G401 (cell line): ENCODE measurements around the gene CAPRIN2. TPM values are rescaled to one million over a fixed set of nuclear protein-coding genes. Genes with fewer than 3 reads are reported as not detected.
A peak's percentile ranks its signal among the peaks of the same experiment; 100 is the strongest.

ENCODE experiments used
- DNase-seq: peaks from one replicate; pipeline ENCODE4 v3.0.0-alpha.2; 2015; ENCODE audit warnings: low spot score
- in situ Hi-C: cut with HindIII; loops from 2 replicates; pipeline ENCODE4 v1.10.0; 2016; ENCODE audit warnings: low sequenced_read_pairs, mixed read lengths
- total RNA-seq: library from RNA; depleted of rRNA; stranded (reverse); fragments of >200 nt; shearing (Covaris generic); gene quantifications from 2 replicates; pipeline ENCODE4 v1.2.3, GENCODE V29; 2014

CAPRIN2 gene
- total RNA-seq, 1 experiment from 2014 or later = 18.0 TPM

DNA sequence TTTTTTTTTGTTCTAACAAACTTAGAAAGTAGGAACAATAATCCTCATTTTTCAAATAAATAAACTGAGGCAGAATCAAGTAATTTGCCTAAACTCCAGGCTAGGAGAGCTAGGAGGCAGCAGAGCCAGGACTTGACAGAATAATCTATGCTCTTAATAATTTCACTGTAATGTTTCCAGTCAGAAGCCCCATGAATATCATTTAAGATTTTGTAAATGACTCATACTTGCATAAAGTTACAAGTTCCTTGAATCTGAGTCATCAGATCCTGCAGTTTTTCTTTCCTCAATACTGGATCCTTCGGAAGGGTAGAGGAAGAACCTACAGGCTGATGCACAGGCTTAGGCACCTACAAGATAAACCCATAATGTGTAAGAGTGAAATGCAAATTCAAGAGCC, 29.0 kb downstream of the CAPRIN2 start:
- DNase-seq = no peak
- in situ Hi-C loops = no loop called here

DNA sequence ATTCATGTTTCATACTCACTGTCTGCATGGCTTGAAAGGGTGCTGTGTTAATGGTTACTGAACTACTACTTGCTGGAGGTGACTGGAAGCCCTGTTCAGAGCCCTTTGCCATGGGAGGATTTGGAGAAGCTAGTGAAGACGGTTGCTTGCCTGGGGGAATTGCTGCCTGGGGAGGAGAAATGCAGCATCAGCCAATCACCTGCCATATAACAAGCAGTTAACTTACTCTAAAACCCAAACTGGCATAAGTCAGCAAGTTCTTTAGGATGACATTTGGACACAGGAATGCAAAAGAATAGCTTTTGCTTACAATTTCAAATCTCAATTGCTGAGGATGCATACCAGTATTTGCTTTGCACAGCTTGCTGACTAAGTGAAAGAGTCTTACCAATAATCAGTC, 35.7 kb downstream of the CAPRIN2 start:
- in situ Hi-C loops = no loop called here
- no peak for DNase-seq

DNA sequence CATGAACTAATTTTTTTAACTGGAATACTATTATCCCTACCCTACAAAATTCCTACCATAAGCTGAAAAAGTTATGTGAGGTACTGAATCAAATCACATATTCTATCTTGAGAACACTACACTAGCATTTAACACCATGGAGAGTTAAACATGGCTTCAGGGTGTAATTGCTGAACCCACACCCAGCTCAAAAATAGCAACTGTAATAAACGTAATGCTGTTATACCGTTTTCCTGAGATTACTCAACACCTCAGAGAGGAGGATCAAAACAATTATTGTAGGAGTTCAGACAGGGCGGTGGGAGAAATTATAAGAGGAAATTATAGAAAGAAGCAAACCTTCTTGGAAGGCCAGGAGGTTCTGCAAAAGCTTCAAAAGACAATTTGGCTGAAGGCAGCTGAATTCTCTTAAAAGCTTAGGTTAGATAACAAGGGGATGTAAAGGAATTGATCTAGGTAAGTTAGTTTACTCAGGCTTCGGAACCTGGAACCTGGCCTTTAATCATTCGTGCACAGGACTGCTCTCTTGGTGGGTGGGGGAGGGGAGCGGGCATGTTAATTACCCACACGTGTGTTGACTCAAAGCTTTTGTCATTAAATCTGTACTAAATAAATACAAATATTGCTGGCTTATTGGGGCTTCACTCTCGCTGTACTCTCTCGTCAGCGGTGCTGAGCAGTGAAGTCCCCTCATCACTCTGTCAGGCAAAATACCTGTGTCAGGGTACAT, 47.0 kb downstream of the CAPRIN2 start:
- in situ Hi-C loops = no loop called here
- DNase-seq = no peak

DNA sequence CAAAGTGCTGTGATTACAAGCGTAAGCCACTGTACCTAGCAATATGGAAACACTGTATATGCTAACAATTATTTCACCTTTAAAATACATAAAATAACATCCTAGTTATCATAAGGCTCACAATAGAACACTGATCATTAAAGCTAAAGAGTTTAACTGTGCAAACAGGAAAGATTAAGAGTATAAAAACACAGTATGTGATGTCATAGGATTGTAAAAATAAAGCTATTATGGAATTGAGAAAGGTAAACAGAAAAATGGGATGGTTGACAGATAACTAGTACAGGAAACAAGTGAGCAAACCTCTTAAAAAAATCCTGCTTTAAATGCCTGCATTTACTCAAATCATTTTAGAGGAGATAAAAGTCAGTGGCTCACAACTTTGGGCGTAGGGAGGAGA, 48.3 kb downstream of the CAPRIN2 start:
- in situ Hi-C loops = no loop called here
- DNase-seq = no peak

DNA sequence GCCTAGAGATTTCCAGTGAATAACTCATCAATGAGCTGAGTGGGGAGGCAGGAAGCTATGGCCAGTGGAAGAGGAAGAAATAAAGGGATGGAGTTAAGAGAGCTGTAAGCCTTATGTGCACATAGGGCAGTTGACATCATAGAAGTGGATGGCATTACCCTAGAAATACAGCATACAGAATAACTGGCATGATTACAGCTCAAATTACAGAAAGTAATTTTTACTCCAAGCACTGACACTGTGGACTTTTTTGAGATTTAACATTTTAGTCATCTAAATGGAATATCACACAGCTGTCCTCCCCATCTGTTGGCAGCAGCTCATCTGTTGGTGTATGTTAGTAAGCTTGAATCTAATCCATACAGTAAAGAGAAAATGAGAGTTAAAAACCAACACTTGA, 53.7 kb downstream of the CAPRIN2 start:
- in situ Hi-C loops = no loop called here
- DNase-seq = no peak

DNA sequence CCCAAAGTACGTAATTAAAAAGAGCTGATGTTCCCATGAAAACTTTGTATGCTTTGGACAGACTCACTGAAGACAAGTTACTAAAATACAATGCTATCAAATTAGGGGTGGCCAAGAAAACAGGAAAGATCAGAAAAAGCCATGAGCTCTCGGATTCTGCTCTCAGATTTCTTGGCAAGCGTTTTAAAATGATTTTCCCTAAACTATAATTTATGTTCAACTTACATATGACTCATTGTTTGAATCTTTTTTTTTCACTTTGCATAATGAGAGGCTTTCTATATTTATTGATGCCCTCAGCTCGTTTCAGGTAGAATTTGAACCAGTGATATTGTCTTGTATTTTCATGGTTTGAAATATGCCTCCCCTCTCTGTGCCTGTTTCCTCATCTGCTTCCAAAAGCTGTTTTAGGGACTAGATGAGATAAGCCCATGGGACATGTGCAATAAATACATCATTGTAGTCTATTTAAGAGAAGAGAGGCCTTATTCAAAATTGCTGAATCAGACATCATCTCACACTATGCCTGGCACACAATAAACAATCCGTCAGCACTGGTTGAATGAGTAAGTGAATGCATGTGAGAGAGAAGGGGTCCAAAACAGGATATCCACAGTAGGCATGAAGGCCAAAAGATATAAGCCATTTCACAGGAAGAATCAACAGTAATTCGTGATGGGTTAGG, 54.4 kb downstream of the CAPRIN2 start:
- in situ Hi-C loops = no loop called here
- no peak for DNase-seq

DNA sequence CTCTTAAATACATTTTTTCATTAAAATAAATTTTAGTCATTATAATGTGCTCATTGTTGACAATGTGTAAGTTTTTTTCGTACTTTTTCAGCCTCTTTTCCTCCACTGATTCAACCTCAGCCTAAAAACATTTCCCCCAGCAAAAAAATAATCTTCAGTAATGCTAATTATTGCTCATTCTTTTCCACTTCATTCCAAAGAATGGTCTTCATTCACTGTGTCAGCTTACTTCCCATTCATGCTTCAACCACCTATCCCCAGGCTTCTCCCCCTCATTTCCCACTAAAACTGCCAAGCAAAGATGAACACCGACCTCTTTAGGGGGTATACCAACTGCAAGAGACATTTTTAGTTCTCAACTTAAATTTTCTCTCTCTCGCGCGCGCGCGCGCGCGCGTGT, 56.4 kb downstream of the CAPRIN2 start:
- DNase-seq = no peak
- in situ Hi-C loops = no loop called here

DNA sequence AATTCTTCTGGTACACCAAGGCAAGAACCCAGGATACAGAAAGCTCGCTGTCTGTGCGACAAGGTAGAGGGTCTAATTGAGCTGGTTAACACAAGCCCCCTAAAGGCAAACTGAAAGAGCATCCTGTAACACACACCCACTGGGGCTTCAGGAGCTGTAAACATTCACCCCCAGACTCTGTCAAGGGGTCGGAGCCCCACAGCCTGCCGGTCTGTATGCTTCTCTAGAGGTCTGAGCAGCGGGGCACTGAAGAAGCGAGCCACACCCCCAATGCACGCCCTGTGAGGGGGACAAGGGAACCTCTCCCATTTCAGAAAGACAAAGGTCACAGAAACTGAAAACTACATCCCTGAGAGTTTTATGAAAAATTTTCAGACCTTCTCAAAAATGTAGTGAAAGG, 57.8 kb downstream of the CAPRIN2 start:
- in situ Hi-C loops = no loop called here
- DNase-seq = no peak

DNA sequence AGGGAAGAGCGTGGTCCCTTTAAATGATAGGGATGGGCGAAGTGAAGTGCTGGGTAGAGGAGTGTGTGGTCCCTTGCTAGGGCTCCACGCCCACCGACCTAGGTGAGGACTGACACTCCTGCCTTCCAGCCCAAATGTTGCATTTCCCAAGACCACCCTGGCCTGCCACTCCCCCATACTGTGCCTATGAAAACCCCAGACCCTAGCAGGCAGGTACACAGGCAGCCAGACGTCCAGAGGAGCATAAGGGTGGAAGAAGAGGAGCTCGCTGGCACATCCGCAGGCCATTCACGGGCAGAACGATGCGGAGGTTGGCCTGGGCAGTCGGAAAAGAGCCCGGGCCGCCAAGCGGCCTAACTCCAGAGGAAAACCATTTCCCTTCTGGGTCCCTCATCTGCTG, 58.3 kb downstream of the CAPRIN2 start:
- in situ Hi-C loops = no loop called here
- DNase-seq = no peak

DNA sequence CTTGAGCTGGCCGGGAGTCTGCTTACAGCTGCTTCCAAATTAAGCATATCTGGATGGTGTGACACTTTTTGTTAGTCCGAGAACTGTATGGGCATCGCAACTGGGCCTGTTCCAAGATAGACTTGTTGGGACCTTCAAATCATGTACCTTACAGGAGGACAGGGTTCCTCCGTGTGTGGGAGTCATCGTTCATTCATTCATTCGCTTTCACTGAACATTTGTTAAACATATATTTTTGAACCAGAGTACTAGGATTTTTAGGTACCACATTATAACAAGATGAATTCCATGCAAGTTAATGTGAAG, 58.7 kb downstream of the CAPRIN2 start:
- DNase-seq = no peak
- in situ Hi-C loops = no loop called here

DNA sequence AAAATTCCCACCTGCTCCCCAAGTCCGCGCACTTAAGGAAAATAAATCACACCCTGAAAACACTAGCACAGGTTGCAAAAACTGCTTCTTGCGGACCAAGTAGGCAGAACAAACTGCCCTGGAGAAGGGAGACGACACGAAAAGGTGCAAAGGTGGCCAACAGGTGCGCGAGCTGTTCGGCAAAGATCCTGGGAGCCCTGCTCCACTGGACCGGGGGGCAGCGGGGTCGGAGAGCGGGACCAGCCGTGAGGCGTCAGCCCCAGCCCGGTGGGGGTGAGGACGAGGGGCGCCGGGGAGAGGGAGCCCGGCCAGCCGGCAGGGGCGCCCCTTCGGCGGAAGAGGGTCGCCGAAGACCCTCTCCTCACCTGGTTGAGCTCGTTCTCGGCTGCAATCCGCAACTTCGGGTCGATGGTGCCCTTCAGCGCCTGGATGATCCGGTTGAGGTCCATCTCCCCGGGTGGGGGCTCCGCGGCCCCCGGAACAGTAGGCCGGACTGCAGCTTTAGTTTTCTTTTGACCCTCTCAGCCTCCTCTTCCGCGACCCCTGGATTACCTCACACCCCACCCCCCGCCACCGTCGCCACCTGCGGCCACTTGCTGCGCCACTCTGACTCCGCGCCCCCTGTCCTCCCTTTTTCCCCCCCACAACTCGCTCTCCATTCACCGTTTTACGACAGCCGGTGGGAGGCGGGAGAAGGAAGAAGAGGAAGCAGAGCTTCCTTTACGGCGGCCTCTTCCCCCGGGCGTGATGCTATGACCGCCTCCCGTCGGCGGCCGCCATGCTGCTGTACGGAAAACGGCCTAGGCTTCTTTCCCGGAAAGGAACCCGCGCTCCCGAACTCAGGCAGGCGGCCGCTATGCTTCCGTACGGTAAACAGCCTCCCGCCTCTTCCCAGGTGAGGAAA, 59.3 kb downstream of the CAPRIN2 start, which contains the start of gene IPO8:
TSS of gene IPO8 (minus strand) at position 671 of the 904 bp plus-strand sequence. CDS start at position 449, 222 bp downstream.
- DNase-seq = peak; percentile 94
- in situ Hi-C loops = no loop called here

DNA sequence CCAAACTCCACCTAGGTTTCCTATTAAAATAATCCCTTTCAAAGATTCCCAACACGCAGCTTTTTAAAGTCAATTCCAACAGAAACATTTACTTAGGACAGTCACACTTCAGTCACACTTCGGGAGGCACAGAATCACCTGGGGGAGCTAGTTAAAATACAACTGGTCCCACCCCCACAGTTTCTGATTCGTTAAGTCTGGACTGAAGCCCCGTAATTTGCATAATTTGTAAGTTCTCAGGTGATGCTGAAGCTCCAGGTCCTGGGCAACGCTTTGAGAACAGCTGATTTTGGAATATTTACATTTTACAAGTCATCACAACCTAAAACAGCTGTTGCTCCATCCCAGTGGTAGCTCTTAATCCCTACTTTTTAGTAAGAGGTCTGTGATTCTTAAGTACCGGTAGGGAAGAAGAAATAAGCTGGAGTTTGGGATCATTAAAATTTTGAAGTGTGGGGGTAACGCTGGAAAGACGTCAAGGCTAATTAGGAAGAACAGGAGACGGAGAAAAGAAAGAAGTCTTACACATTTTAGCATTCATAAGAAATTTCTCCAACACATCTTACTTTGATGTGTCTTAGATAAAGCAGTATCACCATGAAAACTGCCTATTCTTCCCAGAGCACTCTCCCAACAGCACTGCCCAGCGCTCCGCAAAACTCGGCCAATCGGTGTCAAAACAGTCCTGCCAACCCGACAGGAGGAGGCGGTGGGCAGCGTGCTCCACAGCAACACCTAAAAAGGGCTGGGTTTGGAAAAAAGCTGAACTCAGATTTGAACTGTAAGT, 60.1 kb downstream of the CAPRIN2 start:
- peak; percentile 80 for DNase-seq
- in situ Hi-C loops = no loop called here

DNA sequence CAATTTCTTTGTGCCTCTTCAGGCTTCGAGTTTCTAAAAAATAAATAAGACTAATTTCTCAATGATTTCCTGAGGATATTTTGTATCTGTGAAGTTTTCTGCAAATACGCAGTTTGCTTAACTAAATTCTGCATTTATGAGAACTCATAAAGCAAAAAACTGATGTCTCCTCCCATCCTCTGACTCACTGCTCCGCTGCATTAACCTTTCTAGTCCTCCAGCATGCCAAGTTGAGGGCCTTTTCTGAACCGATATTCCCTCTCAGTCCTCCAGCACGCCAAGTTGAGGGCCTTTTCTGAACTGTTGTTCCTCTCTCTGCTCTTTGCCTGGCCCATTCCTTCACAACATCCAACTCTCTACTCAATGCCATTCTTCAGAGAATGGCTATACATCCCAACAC, 62.3 kb downstream of the CAPRIN2 start:
- DNase-seq = no peak
- in situ Hi-C loops = no loop called here

DNA sequence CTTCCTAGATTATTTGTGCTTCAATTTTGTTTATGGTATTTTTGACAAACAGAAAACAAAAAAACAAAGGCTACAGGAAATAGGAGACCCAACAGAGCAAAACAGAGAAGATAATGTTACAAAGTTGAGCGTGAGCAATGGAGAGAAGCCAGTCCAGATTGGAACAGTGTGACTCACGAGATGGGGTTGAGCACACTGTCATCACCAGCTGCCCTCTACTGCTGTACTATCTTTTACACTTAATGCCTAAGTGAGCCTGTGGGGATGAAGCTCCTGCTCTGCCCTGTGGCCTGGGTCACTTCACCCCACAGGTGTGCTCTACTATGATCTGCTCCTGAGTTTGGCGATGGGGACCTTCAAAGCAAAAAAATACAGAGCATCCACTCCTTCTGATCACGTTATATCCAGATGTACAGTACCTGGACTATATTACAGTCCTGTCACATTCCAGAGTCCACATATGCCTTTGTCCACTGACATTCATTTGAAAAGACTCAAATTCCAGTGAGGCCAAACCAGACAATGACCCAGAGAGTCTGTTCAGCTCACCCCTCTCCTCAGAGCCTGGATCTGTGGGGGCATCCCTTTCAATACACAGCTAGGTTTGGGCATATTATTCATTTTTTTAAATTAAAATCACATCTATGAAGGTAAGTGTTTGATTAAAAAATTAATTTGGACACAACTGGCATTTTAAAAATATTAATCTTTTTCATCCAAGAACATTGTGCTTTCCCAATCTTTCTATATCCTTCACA, 63.5 kb downstream of the CAPRIN2 start:
- in situ Hi-C loops = no loop called here
- DNase-seq = no peak

DNA sequence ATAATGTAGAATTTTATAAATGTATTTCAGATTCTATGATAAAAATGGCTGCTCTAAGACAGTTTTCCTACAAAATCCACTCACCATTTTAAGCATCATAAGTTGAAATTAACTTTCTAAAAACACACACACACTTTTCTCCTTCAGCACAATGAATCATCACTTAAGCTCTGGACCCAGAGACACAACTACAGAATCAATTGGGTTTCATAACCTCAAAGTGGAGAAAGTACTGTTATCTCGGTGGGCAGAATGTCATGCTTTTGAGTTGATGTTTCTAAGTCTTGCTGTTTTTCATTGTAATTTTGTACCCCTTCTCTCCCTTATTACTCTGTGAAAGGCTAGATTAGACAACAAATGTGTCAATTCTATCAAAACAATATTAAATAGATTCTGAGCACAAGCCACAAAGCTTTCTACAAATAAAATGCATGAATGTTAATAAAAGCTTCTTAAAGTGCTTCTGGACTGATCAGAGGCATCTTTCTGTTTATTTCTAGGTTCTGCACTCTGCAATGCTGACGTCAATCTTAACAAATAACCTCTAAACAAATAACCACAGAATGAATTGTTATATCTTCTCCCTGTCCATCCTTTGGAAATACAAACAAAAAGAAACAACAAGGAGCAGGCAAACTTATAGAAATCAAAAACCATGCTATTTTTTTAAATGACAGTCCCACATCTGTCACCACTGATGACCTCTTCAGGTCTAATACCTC, 67.3 kb downstream of the CAPRIN2 start:
- DNase-seq = no peak
- in situ Hi-C loops = no loop called here

DNA sequence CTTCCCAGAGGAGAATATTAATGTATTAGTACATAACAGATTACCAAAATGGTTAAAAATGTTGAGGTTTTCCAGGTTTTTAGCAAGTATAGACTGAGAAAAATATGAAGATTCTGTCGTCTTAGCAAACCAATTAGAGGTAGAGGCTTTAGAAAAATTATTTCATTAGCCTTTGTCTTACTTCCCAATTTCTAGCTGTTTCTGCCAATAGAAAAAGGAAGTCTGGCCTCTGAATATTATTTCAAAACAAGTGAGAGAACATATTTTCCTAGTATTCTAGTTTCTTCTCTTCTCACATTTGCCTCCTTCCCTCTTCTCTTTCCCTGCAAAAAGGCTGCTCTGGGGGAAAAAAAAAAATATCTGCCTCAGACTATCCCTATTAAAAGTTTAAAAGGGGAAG, 75.5 kb downstream of the CAPRIN2 start:
- in situ Hi-C loops = no loop called here
- no peak for DNase-seq

DNA sequence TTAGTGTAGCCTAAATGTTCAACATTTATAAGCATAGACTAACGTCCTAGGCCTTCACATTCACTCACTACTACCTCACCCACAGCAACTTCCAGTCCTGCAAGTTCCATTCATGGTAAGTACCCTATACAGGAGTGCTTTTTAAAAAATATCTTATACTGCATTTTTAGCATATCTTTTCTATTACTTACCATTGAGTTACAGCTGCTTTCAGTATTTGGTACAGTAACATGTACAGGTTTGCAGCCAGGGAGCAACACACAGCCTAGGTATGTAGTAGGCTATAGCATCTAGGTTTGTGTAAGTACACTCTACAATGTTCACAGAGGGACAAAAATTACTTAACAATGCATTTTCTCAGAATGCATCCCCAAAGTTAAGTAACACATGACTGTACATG, 76.5 kb downstream of the CAPRIN2 start:
- in situ Hi-C loops = no loop called here
- no peak for DNase-seq

DNA sequence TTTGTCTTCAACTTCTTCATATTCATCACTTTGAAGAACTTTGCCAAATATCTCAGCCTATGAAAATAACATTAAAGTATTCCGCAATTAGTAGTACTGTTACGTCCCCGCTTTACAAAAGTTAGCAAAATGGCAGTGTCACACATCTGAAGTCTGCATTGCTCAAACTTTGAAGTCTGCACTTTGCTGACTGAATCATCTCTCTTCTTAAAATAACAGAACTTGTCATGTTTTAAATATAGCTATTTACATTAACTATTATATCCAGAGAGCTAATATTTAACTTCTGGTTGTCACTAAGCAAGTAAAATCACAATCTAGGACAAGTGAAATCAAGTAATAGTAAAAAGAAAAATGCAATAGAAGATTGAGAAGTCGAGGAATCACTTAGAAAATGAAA, 93.5 kb downstream of the CAPRIN2 start:
- DNase-seq = no peak
- in situ Hi-C loops = no loop called here
